Stimulated activated naive CD4-positive, alpha-beta T cell treated with Interleukin-2 at 50 U/mL for 16 hours (primary cell): ENCODE measurements around the gene PPP1CC.
"Not testable (repeated sequence)": the region's sequence is repeated elsewhere in the genome, so short reads cannot be mapped to it uniquely, and the experiment has no call there.

Source experiments
- DNase-seq: peaks from one replicate; lab custom pipeline; 2025; lab: John Stamatoyannopoulos, UW

The PPP1CC gene

DNA sequence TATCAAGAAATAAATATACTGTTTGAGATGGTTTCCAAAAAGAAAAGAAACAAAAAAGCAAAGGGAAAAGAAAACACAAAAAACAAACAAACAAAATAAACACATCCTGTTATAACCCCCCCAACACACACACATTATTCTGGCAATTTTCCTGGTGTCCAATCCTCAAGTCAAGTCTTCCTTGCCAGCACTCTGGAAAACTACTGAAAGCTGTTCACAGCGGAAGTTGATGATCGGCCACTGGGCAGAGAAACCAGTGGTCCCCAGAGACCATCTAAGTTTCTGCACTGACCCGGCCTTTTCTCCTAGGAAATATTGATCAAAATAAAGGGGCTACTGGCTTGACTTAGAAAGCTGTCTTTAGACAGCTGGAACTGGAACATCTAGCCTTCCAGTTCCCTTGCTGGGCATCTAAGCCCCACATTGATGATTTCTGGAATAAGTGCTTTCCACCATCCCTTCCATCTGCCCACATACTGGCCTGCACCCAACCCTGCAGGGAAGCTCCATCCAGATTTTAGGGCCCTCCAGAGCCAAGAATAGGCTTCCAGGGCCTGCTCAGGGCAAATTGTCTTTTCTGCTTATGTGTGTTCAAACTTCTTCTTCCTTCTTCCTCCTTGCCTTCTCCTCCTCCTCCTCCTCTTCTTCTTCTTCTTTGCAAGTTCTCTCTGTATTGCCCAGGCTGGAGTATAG is 11.6 kb upstream of the PPP1CC start:
- DNase-seq: no peak

DNA sequence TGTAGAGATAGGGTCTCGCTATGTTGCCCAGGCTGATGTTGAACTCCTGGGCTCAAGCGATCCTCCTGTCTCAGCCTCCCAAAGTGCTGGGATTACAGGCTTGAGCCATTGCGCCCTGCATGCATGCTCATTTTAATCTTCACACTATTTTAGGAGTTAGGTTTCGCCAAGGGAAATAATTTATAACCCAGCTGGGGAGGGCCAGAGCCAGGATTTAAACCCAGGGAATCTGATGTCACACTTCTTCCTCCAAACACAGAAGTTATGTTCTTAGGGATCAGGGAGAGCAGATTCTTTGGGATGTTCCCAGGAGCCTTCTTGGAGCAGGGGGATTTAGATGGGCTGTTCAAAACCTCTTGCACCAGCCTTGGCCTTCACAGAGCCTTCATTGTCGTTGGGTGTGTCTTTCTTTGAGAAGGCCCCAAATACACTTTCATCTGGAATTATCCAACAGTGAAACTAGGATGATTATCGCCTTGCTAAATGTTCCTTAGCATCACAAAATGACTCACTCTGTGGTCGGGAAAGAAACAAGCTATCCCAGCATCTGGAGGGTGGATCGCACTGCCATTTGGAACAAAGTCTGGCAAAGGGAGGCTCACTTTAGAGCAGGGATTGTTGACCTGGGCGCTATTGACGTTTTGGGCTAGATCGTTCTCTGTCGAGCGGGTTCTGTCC is 8.2 kb upstream of the PPP1CC start:
- DNase-seq: no peak

DNA sequence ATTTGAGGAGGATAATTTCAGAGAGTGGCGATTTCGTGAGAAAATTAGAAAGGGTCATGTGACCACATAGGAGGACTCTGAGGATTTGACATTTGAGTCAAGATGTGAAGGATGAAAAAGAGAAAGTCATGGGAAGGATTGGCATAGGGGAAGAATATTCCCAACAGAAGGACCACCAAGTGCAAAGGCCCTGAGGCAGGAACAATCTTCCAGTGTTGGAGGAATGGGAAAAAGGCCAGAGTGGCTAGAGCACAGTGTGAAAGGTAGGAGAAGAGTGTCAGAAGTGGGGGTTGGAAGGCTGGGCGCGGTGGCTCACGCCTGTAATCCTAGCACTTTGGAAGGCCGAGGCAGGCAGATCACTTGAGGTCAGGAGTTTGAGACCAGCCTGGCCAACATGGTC is 3.9 kb upstream of the PPP1CC start:
- DNase-seq: no peak

DNA sequence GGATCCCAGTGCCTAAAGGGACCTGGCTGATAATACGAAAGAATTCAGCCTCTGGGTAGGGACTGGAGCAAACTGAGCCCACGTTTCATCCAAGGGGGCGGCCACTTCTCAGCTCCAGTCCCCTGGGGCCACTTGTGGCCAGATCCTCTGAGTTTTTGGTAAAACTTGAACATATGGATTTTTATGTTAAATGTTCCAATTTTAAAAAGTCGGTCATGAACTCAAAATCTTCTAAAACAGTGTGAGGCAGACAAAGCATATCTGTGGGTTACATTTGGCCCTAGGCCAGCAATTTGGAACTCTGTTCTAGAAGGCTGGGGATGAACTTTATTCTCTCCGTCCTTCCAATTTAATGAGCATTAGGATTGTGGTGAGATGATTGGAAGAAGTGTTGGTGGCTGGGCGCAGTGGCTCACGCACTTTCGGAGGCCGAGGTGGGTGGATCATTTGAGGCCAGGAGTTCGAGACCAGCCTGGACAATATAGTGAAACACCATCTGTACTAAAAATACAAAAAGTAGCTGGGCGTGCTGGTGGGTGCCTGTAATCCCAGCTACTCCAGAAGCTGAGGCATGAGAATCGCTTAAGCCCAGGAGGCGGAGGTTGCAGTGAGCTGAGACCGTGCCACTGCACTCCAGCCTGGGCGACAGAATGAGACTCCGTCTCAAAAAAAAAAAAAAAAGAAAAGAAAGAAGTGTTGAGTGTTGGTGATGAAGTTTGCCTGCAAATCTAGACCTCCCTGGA is 3.0 kb upstream of the PPP1CC start:
- DNase-seq: no peak

DNA sequence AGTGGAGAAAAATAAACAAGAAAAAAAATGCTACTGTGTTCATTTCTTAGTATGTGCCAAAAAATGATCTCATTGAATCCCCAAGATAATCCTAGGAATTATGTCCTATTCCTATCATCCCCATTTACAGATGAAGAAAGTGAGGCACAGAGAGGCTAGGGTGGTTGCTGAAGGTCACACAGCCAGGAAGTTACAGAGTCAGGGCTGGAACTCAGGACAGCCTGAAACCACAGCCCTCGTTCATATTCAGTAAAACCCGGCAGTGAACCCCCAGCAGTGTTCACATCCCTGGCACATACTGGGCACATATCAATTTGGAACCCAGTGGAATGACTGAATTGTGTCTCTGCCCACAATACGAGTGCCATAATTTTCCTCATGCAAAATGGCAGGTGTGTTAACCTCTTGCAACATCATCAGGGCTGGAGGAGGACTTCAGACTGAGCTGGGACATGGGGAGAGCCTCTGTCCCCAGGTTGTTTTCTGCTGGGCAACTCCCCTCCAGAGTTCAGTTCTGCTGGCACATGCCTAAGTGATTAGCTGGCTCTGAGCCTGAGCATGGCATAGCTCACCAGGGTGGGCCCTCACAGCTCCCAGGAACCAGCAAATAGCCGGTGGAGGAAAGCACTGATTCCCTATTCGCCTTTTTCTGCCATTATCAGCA is 2.0 kb upstream of the PPP1CC start:
- no peak for DNase-seq

DNA sequence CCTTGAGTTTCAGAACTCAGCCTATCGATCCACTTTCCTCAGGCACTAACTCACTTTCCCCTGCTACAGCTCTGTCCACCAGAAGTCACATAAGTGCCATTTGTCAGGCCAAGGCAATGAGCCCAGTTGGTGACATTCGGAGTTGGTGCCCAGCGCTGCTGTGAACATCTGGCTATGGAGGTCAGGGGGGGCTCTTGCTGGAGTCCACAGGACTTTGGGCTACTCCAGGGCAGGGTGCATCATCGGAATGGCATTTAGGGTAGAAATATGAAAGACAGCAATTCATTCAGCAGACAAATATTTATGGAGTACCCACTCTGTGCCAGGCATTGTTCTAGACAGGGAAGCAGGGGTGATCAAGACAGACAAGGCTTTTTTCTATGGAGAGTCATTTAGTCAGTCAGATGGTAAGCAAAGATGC is 1.5 kb upstream of the PPP1CC start:
- no peak for DNase-seq

DNA sequence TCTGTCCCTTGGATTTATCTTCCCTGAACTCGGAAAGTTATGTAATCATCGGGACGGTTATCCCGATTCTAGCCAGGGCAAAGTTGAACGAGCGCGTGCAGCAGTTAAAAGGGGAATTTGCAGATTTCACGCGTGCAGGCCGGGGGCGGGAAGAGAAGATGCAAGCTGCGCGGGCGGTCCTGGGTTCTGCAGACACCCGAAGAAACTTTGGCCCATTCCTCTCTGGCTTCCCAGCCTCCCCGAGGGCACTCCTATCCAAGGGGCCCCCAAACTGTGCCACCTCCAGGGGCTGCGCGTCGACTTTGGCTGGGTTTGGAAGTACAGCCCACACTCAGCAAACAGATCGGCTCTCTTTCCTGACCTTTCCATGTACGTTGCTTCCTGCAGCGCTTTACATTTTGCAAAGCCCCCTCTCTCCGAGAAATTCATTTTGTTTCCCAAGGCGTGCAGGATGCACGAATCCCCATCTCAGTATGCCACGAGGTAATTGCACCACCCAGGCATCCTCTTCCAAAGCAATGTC is 941 bp upstream of the PPP1CC start:
- no peak for DNase-seq

DNA sequence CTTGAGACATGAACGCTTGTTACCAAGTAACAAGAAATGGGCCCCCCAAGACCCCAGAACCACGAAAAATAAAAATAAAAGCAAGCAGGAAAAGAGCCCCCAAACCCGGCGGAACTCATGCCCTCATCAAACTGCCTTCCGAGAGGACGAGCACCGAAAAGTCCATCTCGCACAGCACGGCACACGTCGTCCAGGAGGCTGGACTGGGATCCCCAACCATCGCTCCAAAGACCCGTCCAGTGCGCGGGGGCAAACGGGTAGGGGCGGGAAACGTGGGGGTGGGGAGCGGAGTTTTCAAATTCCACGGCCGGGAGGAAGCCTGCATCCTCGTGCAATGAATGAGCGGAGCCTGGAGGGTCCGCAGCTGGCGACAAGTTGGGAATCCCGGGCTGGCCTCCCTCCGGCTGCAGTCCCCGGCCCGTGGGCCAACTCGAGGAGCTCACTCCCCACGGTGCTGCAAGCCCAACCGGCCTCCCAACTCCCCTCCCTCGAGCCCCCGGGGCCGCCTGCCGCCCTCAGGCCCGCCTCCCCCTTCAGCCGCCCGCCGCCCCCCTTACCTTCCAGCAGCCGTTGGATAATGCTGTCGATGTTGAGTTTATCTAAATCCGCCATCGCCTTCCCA is 484 bp downstream of the PPP1CC start:
- no peak for DNase-seq

DNA sequence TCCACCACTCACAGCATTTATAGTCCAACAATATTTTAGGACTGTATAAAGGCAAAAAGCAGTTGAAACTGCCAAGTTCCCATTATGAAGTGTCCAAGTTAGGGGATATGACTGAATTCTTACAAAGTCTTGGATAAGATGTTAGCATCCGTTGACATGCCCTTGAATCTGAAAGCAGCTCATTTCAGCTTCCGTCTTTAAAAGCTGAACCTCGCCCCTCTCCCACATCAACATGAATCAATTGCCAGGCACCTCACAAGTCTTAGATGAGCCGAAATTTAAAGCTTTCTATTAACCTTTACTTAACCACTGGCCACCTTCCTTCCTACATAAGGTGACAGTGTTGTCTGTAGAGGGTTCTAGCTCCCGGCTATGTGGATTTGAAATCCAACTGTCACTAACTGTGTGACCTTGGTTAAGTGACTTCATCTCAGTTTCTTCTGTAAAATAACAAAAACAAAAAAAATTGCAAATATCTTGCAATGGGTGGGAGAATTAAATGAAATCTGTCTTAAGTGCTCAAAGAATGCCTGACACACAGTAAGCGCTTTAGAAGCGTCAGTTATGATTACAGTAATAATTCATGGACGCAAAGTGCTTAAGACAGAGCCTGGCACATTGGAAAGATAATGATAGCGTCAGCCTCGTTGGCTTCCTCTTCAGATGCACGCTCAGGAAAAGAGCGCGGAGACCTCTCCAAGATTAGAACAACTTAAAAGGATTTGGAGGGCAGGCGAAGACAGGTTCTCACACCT is 1.2 kb downstream of the PPP1CC start:
- DNase-seq: no peak

DNA sequence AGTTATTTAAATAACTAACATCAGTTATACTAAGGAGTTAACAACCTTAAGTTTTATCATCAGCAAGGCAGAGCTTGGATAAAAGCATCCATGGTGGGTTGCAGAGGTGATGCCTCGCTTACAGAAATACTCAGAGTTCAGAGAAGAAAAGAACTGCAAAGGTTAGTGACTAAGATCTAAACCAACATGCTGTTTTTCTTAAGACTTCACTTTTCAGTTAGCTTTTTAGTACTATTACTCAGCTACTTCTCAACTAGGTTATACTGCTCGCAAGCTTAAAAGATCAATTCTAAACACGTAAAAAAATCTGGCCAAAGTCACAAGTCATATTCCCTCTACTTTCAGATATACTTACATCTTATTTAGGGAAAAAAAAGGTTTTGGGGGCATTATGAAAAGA is 2.8 kb downstream of the PPP1CC start:
- no peak for DNase-seq

DNA sequence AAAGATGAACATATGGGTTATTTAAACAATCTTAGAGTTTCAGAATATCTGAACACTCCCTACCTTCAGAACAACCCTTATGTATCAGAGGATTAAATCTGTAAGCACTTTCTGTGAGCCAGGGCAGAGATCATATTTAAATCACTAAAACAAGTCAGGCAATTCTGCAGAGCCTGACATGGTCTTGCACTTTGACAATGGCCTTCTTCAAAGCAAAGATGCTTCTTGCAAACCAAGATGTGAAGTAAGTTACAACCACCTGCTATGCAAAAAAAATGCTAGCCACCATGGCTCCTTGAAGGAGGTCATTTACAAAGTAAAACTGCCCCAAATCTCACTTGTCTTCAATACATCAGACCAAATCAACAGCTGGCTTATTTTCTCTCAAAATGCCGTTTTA is 3.2 kb downstream of the PPP1CC start:
- no peak for DNase-seq

DNA sequence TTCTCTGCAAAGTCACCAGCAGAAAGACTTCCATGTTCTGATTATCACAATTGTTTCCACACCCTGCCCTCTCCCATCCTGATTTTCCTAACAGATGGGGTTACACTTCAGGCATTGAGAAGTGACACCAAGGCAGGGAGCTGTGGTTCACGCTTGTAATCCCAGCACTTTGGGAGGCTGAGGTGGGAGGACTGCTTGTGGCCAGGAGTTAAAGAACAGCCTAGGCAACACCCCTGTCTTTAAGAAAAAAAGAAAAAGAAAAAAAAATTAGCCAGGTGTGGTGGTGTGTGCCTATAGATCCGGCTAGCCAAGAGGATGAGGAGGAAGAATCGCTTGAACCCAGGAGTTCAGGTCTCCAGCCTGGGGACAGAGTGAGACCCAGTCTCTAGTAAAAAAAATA is 5.2 kb downstream of the PPP1CC start:
- no peak for DNase-seq

DNA sequence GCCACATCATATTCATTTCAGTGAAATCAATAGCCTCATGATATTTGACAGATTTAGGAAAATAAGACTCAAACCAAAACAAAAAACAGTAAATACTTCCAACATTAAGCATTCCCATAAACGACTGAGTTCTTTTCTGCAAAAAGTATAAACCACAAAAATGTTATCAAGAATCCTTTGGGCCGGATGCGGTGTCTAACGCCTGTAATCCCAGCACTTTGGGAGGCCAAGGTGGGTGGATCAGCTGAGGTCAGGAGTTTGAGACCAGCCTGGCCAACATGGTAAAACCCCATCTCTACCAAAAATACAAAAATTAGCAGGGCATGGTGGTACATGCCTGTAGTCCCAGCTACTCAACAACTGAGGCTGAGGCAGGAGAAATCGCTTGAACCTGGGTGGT is 5.7 kb downstream of the PPP1CC start:
- not testable (repeated sequence) for DNase-seq

DNA sequence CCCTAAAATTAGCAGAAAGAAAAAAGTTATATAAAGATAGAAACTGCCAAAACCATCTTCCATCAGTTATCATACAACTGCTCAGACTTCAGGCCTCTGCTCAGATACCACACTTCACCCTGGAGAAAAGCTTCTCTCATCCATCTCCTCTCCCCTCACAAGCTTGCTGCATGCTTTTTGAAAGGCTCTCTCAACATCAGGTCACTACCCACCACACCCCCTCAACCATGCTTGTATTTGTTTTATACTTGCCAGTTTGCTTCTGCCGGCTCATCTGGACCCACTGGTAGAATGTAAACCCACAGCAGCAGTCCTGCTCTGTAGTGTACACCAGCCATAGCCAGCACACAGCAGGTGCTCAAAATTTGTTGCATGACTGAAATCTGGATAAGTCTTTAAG is 8.8 kb downstream of the PPP1CC start:
- DNase-seq: no peak

DNA sequence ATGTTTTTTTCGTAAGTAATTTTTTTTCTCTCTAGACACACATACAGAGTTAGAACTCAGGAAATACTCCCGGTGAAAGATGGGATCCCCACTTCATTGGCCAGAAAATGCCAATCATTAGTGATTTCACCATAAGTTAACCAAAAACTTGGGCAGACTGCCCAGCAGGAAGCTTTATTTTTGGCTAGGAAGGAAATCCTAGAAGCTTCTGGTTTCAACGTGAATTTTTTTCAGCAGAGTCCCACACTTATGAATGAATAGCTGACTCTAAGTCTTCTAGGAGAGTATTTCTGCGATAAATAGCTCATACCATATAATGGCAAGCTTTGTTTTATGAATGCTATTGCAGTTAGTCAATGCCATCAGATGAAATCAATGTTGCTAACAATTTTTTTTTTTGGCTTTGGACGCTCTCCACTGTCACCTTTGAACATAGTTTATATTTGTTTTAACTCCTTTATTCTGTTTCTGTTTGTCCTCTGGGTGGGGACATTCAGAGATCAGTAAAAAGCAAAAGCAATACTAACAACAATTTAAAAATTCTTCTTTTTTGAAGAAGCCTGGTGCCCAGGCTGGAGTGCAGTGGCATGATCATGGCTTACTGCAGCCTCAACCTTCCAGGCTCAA is 9.5 kb downstream of the PPP1CC start:
- no peak for DNase-seq

DNA sequence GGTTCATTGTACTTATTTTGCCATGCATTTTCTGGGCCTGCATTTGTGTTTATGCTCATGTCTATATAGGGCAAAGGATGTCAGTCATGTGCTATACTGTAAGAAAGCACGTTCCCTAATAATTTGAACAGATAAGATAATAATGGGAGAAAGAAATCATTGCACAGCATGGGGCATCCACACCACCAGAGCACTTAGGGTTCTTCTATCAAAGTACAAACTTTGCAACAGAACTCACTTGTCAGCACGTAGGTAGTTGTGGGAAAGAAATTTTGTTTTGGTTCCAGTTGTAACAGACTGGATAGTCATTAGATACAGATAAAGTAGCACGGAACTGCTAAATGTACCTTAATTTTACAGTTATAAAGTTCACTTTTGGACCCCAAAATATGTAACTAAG is 10.1 kb downstream of the PPP1CC start:
- no peak for DNase-seq

DNA sequence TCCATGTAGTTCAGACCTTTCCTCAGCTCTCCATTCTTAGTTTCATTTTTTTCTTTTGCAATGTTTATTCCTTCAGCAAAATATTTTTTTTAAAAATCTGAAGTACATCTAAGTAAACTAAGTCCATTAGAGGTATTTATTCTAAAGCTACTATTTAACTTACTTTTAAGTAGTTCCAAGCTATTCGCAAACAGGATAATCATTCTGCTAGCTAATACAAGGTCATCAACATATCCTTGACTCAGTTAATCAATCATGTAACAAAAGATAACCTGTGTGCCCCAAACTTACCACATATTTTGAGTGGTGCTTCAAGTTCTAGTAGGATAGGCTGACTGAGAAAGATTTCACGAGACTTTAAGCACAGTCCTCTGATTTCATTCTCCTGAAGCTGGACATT is 11.2 kb downstream of the PPP1CC start:
- no peak for DNase-seq

DNA sequence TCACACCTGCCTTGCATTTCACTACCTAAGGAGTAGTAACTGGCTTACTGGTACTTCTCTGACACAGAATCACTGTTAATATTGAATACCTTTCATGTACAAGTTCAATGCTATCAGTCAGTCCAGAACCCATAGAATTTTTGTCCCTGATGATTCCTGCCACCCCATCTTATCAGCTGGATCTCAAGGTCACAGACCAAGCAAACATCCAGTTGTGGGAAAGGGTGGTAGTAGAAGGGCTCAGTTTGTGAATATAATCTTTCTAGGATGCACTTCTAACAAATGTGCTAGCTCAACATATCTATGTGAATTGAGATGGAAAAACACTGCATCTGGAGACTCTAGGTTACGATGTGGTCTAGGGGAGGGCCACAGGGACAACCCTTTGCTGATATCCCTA is 14.1 kb downstream of the PPP1CC start:
- DNase-seq: no peak

DNA sequence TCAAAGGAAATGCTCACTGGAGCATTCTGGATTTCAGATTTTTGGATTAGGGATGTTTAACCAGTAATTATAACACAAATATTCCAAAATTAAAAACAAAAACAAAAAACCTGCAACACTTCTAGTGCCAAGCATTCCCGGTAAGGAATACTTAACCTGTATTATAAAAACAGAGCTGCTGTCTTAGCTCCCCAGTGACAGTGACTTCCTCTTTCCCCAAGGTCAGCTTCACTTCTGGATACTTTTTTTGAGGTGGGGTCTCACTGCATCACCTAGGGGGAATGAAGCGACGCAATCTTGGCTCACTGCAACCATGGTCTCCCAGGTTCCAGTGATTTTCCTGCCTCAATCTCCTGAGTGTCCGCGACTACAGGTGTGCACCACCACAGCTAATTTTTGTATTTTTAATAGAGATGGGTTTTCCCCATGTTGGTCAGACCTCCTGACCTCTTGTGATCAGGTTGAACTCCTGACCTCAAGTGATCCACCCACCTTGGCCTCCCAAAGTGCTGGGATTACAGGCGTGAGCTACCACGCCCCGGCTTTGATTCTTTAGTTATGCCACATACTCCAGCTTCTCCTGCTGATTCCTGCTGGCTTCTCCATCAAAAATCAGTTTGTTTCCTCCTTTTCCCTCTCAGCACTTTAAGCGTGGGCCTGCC is 15.9 kb downstream of the PPP1CC start:
- DNase-seq: no peak

DNA sequence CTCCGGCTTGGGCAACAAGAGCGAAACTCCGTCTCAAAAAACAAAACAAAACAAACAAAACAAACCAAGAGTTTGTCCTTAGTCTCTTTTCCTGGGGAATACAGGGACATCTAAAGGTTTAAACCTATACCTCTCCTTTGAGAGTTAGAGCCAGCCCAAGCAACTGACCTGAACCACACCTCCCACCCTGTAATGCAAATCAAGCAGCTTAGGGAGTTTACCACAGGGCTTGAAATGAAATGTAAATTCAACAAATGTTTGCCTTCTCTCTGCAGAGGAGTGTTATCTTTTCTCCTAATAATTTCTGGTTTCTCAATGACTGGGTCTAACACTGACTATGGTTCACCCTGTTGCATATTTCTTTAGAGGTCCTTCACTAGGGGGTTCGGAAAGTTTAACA is 16.7 kb downstream of the PPP1CC start:
- DNase-seq: no peak
